K562 (cell line): ENCODE data around the gene FIGLA. TPM values are rescaled to one million over a fixed set of nuclear protein-coding genes. Genes with fewer than 3 reads are reported as not detected.

Experiments
- ATF1 ChIP-seq, 2 experiments: fragments of 450-650 bp in 1 of 2; IDR thresholded peaks; 2 replicates each; pipeline ENCODE4 v1.6.1; 2016; ENCODE audit warnings: missing compliant biosample characterization in 1 of 2, missing genetic modification characterization in 1 of 2
- BCL6 ChIP-seq: fragments of 250-450 bp; sonication (Bioruptor Pico); IDR thresholded peaks from 2 replicates; pipeline ENCODE4 v1.4.0; 2020
- CTCF ChIP-seq, 3 experiments: IDR thresholded peaks in 2 of 3; conservative IDR thresholded peaks in 1 of 3; 2 replicates each; pipeline ENCODE4 v1.5.1; 2011 to 2012; ENCODE audit warnings: low read length in 3 of 3, mild to moderate bottlenecking in 3 of 3, control low read depth in 2 of 3, improper control_type of control experiment in 1 of 3, inconsistent platforms in 1 of 3, low read depth in 1 of 3, mixed read lengths in 1 of 3, moderate library complexity in 1 of 3; ENCODE audit not compliant: insufficient read depth in 2 of 3
- MAFG ChIP-seq: fragments of 450-650 bp; conservative IDR thresholded peaks from 2 replicates; pipeline ENCODE4 v1.6.1; 2016; ENCODE audit warnings: missing genetic modification characterization, missing compliant biosample characterization
- MNT ChIP-seq, 2 experiments: fragments of 450-650 bp; conservative IDR thresholded peaks; 2 replicates each; pipeline ENCODE4 v1.6.1; 2017; ENCODE audit warnings: mild to moderate bottlenecking in 2 of 2, moderate library complexity in 2 of 2
- MTA1 ChIP-seq: fragments of 450-650 bp; IDR thresholded peaks from 2 replicates; pipeline ENCODE4 v1.6.1; 2017; ENCODE audit warnings: borderline replicate concordance
- POLR2H ChIP-seq: IDR thresholded peaks from 2 replicates; pipeline ENCODE4 v1.6.1; 2016; ENCODE audit warnings: missing genetic modification characterization, low read depth, mild to moderate bottlenecking, control low read depth, missing compliant biosample characterization, moderate library complexity
- RCOR1 ChIP-seq, 2 experiments: IDR thresholded peaks; 2 replicates each; pipeline ENCODE4 v1.6.1; 2012; ENCODE audit warnings: low read depth in 2 of 2, low read length in 2 of 2, borderline replicate concordance in 1 of 2, improper control_type of control experiment in 1 of 2
- SMARCA4 ChIP-seq: fragments of 450-650 bp; IDR thresholded peaks from 2 replicates; pipeline ENCODE4 v1.6.1; 2016
- SMARCE1 ChIP-seq: fragments of 450-650 bp; IDR thresholded peaks from 2 replicates; pipeline ENCODE4 v1.7.1; 2016; ENCODE audit warnings: mild to moderate bottlenecking
- STAG1 ChIP-seq: sonication (generic); formaldehyde crosslinking; IDR thresholded peaks from 2 replicates; pipeline ENCODE4 v1.5.0; 2020; ENCODE audit warnings: missing genetic modification reagents, borderline replicate concordance
- TBL1XR1 ChIP-seq, 2 experiments: IDR thresholded peaks; 2 replicates each; pipeline ENCODE4 v1.6.1; 2012; ENCODE audit warnings: improper control_type of control experiment in 2 of 2, low read length in 2 of 2, mild to moderate bottlenecking in 1 of 2
- THAP7 ChIP-seq: fragments of 250-450 bp; sonication (Bioruptor Pico); IDR thresholded peaks from 2 replicates; pipeline ENCODE4 v1.5.0; 2021
- ZBTB17 ChIP-seq: fragments of 450-650 bp; formaldehyde crosslinking; IDR thresholded peaks from 2 replicates; pipeline ENCODE4 v1.4.0; 2020; ENCODE audit warnings: mild to moderate bottlenecking
- ZEB2 ChIP-seq: fragments of 450-650 bp; IDR thresholded peaks from 2 replicates; pipeline ENCODE4 v1.6.1; 2016
- ZNF407 ChIP-seq: fragments of 450-650 bp; IDR thresholded peaks from 2 replicates; pipeline ENCODE4 v1.6.1; 2016; ENCODE audit warnings: low read depth
- ZNF551 ChIP-seq: fragments of 250-450 bp; sonication (Bioruptor Pico); IDR thresholded peaks from 2 replicates; pipeline ENCODE4 v1.5.0; 2021; ENCODE audit warnings: mild to moderate bottlenecking, moderate library complexity
- polyA plus RNA-seq, 8 experiments: library from polyadenylated mRNA; depleted of rRNA in 4 of 8; stranded (reverse) in 5 of 8; unstranded in 3 of 8; fragments of >200 nt; fragmentation: Nextera tagmentation in 2 of 8; fragmentation: Illumina TruSeq in 1 of 8; extraction: Ambion mirVana in 2 of 8; extraction: Trizol in 1 of 8; gene quantifications; 2 replicates each; pipeline versions ENCODE4 v1.2.1 to v1.2.3, GENCODE V29; 2011 to 2014; ENCODE audit warnings: inconsistent platforms in 1 of 8, missing spikeins in 1 of 8
- total RNA-seq, 7 experiments: library from RNA; depleted of rRNA in 6 of 7; stranded (reverse); fragments of >200 nt in 6 of 7; fragmentation: Illumina TruSeq in 2 of 7; extraction: Trizol in 2 of 7; gene quantifications; 2 replicates each; pipeline versions ENCODE4 v1.2.1 to v1.2.3, GENCODE V29; 2011 to 2021; ENCODE audit warnings: low replicate concordance in 1 of 7

Gene FIGLA
- total and polyA plus RNA-seq, 9 of the 15 experiments (the other 6 are each of a cell fraction or from before 2014, with no cell fraction given) = not detected

GRCh38 chr2:70743677-70744076, 46.8 kb downstream of the FIGLA start (continued):
- TF ChIP-seq THAP7 (CRISPR knock-in tag) (no peak), MNT (conservative IDR thresholded peaks at IDR 0.05) (peak; percentile 11 to 29; a peak in 1 of 4 replicates), POLR2H (tag) (no peak), CTCF (IDR thresholded peaks at IDR 0.05 in 2 of 3, conservative IDR thresholded peaks at IDR 0.05 in 1 of 3; ENCODE audit: insufficient read depth in 2 of 3, low read depth in 1 of 3, low read length in 3 of 3) (peak; percentile 21 to 38 (median 24); a peak in 3 of 6 replicates), MTA1 (0 out of 2 replicates have a peak, but pooled peaks have one; percentile 29), SMARCE1 (peak; percentile 51; the same call in 1 of the 2 replicates), ZEB2 (0 out of 2 replicates have a peak, but pooled peaks have one; percentile 53), ZNF551 (no peak), TBL1XR1 (IDR thresholded peaks at IDR 0.05; ENCODE audit: low read length in 2 of 2) (no peak), ZNF407 (no peak), ZBTB17 (CRISPR knock-in tag) (no peak), STAG1 (CRISPR knock-in tag) (no peak), RCOR1 (IDR thresholded peaks at IDR 0.05; ENCODE audit: borderline replicate concordance in 1 of 2, low read depth in 2 of 2, low read length in 2 of 2) (peak in 1 of 2 experiments; percentile 67; a peak in 1 of 4 replicates), MAFG (tag) (peak; percentile 71), BCL6 (CRISPR knock-in tag) (no peak), ATF1 (CRISPR knock-in tag; IDR thresholded peaks at IDR 0.05) (no peak), ATF1 (tag; IDR thresholded peaks at IDR 0.05) (no peak), SMARCA4 (peak; percentile 69)
